HEK293 (cell line): ENCODE measurements around the gene BTD.

Source experiments
- CTCF ChIA-PET: fragments of 350-600 bp; formaldehyde crosslinking; extraction: SDS; loops from one replicate; lab custom pipeline; 2021; ENCODE audit warnings: antibody characterized with exemption; lab: Yijun Ruan, JAX
- POLR2A ChIA-PET: fragments of 300-600 bp; formaldehyde crosslinking; extraction: SDS; loops from one replicate; lab custom pipeline; 2020; ENCODE audit warnings: antibody characterized with exemption, inconsistent platforms; lab: Yijun Ruan, JAX
- H3K27ac ChIP-seq: fragments of 200-500 bp; sonication (Bioruptor generic); 2 replicates; pipeline ENCODE4 v1.5.1; 2014; ENCODE audit warnings: low read depth, low read length, control low read depth, inconsistent platforms; ENCODE audit errors: extremely low read depth
- H3K36me3 ChIP-seq, 2 experiments: fragments of 200-500 bp in 1 of 2; sonication (Bioruptor generic) in 1 of 2; 1 replicate in 1 of 2; 2 replicates in 1 of 2; pipeline ENCODE4 v1.5.1; 2014 to 2017; ENCODE audit warnings: inconsistent platforms in 2 of 2, low read length in 2 of 2; ENCODE audit not compliant: control insufficient read depth in 2 of 2, insufficient read depth in 1 of 2
- H3K4me1 ChIP-seq: fragments of 200-500 bp; sonication (Bioruptor generic); 2 replicates; pipeline ENCODE4 v1.5.1; 2014; ENCODE audit warnings: mild to moderate bottlenecking, low read length, inconsistent platforms; ENCODE audit not compliant: control insufficient read depth, insufficient read depth
- H3K4me3 ChIP-seq: 2 replicates; pipeline ENCODE4 v1.5.1; 2011; ENCODE audit warnings: low read depth, mild to moderate bottlenecking, control low read depth, low read length, moderate library complexity
- H3K9me3 ChIP-seq: fragments of 200-500 bp; sonication (Bioruptor generic); 2 replicates; pipeline ENCODE4 v1.5.1; 2014; ENCODE audit warnings: low read depth, low read length, inconsistent platforms; ENCODE audit not compliant: control insufficient read depth, insufficient read depth
- KLF16 ChIP-seq: fragments of 450-650 bp; formaldehyde crosslinking; IDR thresholded peaks from 2 replicates; pipeline ENCODE4 v1.5.1; 2017; ENCODE audit warnings: missing biosample characterization, missing genetic modification characterization
- OVOL3 ChIP-seq: fragments of 450-650 bp; formaldehyde crosslinking; IDR thresholded peaks from 2 replicates; pipeline ENCODE4 v1.5.1; 2016; ENCODE audit warnings: missing biosample characterization, missing genetic modification characterization
- SALL2 ChIP-seq: fragments of 450-650 bp; formaldehyde crosslinking; IDR thresholded peaks from 2 replicates; pipeline ENCODE4 v1.5.0; 2017; ENCODE audit warnings: missing biosample characterization, mild to moderate bottlenecking, missing genetic modification characterization, borderline replicate concordance
- SETDB1 ChIP-seq: IDR thresholded peaks from one replicate; pipeline ENCODE4 v1.6.1; 2017; ENCODE audit warnings: mild to moderate bottlenecking, low read length, moderate library complexity, mixed read lengths; ENCODE audit not compliant: insufficient read length
- YY1 ChIP-seq: fragments of 450-650 bp; formaldehyde crosslinking; IDR thresholded peaks from 2 replicates; pipeline ENCODE4 v1.5.1; 2018; ENCODE audit warnings: missing biosample characterization, missing genetic modification characterization
- ZBTB21 ChIP-seq: fragments of 450-650 bp; formaldehyde crosslinking; IDR thresholded peaks from 2 replicates; pipeline ENCODE4 v1.5.1; 2017; ENCODE audit warnings: missing biosample characterization, missing genetic modification characterization
- ZNF202 ChIP-seq: fragments of 450-650 bp; formaldehyde crosslinking; IDR thresholded peaks from 2 replicates; pipeline ENCODE4 v1.5.1; 2016; ENCODE audit warnings: missing biosample characterization, missing genetic modification characterization, borderline replicate concordance
- ZNF350 ChIP-seq: fragments of 450-650 bp; formaldehyde crosslinking; IDR thresholded peaks from 2 replicates; pipeline ENCODE4 v1.5.0; 2017; ENCODE audit warnings: missing biosample characterization, mild to moderate bottlenecking, missing genetic modification characterization
- ZNF37A ChIP-seq: fragments of 450-650 bp; IDR thresholded peaks from 2 replicates; pipeline ENCODE4 v1.5.1; 2018; ENCODE audit warnings: missing biosample characterization, missing genetic modification characterization
- ZNF416 ChIP-seq: fragments of 450-650 bp; formaldehyde crosslinking; IDR thresholded peaks from 2 replicates; pipeline ENCODE4 v1.5.1; 2016; ENCODE audit warnings: missing biosample characterization, missing genetic modification characterization
- ZNF423 ChIP-seq: fragments of 450-650 bp; formaldehyde crosslinking; IDR thresholded peaks from 2 replicates; pipeline ENCODE4 v1.5.1; 2016; ENCODE audit warnings: missing biosample characterization, missing genetic modification characterization
- ZNF549 ChIP-seq: fragments of 450-650 bp; IDR thresholded peaks from 2 replicates; pipeline ENCODE4 v1.5.1; 2018; ENCODE audit warnings: missing biosample characterization, missing genetic modification characterization, mild to moderate bottlenecking, inconsistent platforms, moderate library complexity
- ZNF560 ChIP-seq: fragments of 450-650 bp; formaldehyde crosslinking; IDR thresholded peaks from 2 replicates; pipeline ENCODE4 v1.5.1; 2017; ENCODE audit warnings: missing biosample characterization, missing genetic modification characterization, borderline replicate concordance
- ZNF629 ChIP-seq: fragments of 450-650 bp; formaldehyde crosslinking; IDR thresholded peaks from 2 replicates; pipeline ENCODE4 v1.5.1; 2017; ENCODE audit warnings: missing biosample characterization, missing genetic modification characterization
- ZNF76 ChIP-seq: fragments of 450-650 bp; formaldehyde crosslinking; IDR thresholded peaks from 2 replicates; pipeline ENCODE4; 2016; ENCODE audit warnings: low read depth, missing biosample characterization, missing genetic modification characterization, borderline replicate concordance
- TF ChIP-seq, protein P1 (sequence below): fragments of 450-650 bp; formaldehyde crosslinking; IDR thresholded peaks from 2 replicates; pipeline ENCODE4 v1.5.1; 2016; ENCODE audit warnings: missing biosample characterization, missing genetic modification characterization
- TF ChIP-seq, protein P2 (sequence below): fragments of 450-650 bp; formaldehyde crosslinking; optimal IDR thresholded peaks from 2 replicates; pipeline ENCODE3; 2016; ENCODE audit warnings: missing biosample characterization, mild to moderate bottlenecking, missing genetic modification characterization
- TF ChIP-seq, protein P3 (sequence below): fragments of 450-650 bp; formaldehyde crosslinking; IDR thresholded peaks from 2 replicates; pipeline ENCODE4 v1.5.1; 2017; ENCODE audit warnings: missing biosample characterization, mild to moderate bottlenecking, missing genetic modification characterization, moderate library complexity
- TF ChIP-seq, protein P4 (sequence below): fragments of 450-650 bp; formaldehyde crosslinking; IDR thresholded peaks from 2 replicates; pipeline ENCODE4 v1.5.1; 2016; ENCODE audit warnings: missing biosample characterization, missing genetic modification characterization, borderline replicate concordance

BTD gene

DNA sequence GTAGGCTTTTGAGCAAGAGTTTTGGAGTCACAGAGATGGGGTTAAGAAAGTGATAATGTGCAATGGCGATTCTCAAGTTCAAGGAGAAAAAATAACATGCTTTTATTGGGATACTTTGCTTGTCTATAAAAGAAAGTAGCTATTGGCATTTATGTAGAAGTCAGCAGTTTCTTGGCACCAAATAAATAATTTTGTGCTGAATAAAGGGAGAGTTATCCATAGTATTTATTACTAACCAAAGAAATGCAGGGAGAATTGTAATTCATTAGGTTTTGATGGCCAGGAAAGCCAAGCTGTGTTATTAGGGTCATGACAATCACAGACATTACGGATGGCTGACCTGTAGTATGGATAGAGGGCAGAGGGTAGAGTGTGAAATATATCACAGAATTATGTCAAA is 33.1 kb downstream of the BTD start (continued):
- TF ChIP-seq, protein P1, sequence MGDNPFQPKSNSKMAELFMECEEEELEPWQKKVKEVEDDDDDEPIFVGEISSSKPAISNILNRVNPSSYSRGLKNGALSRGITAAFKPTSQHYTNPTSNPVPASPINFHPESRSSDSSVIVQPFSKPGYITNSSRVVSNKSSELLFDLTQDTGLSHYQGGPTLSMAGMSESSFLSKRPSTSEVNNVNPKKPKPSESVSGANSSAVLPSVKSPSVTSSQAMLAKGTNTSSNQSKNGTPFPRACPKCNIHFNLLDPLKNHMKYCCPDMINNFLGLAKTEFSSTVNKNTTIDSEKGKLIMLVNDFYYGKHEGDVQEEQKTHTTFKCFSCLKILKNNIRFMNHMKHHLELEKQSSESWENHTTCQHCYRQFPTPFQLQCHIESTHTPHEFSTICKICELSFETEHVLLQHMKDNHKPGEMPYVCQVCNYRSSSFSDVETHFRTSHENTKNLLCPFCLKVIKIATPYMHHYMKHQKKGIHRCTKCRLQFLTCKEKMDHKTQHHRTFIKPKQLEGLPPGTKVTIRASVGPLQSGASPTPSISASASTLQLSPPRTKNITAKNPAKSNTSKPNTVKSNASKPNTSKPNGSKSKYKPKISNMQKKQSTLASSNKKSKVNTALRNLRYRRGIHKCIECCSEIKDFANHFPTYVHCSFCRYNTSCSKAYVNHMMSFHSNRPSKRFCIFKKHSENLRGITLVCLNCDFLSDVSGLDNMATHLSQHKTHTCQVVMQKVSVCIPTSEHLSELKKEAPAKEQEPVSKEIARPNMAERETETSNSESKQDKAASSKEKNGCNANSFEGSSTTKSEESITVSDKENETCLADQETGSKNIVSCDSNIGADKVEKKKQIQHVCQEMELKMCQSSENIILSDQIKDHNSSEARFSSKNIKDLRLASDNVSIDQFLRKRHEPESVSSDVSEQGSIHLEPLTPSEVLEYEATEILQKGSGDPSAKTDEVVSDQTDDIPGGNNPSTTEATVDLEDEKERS = no peak
- TF ChIP-seq KLF16 (tag by site-specific recombination) = no peak
- TF ChIP-seq, all 188 proteins: peak for 0

DNA sequence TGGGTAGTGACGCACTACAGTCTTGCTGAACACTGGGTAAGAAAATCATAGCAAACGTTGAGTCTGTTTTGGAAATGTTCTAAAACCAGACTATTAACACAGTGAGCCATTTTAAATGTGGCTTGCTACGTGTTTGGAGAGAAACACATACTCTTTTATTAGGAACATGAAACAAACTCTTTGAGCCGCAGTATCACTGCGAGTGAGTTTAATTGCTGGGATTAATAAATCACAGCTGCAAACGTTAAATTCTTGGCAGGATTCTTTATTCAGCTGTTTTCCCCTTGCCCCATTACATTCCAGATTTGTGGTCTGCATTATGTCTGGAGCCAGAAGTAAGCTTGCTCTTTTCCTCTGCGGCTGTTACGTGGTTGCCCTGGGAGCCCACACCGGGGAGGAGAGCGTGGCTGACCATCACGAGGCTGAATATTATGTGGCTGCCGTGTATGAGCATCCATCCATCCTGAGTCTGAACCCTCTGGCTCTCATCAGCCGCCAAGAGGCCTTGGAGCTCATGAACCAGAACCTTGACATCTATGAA is 33.6 kb downstream of the BTD start:
- peaks cover 43% of the 10 kb centered on the region for H3K4me1 ChIP-seq
- H3K4me3 ChIP-seq = no peak overlapping the region
- ChIA-PET POLR2A (interaction anchor here (0.6 kb wide), 1 partner anchor 416 kb away, joined by 4 read pairs; no protein-coding TSS in a partner anchor), CTCF (interaction anchor here (0.7 to 1.9 kb wide), 3 partner anchors 11 to 414 kb away, joined by 3 to 4 read pairs (median 3); no protein-coding TSS in a partner anchor)
- H3K9me3 ChIP-seq = no peaks in the 10 kb centered on the region
- no peak overlapping the region for H3K27ac ChIP-seq
- TF ChIP-seq ZNF423 (no peak), ZNF350 (tag by site-specific recombination) (no peak), ZNF629 (no peak), ZNF202 (tag by site-specific recombination) (no peak), ZNF549 (tag by site-specific recombination) (no peak), OVOL3 (tag by site-specific recombination) (no peak), ZNF76 (no peak), SETDB1 (no peak), ZNF416 (tag by site-specific recombination) (no peak), SALL2 (tag by site-specific recombination) (no peak), YY1 (tag by site-specific recombination) (no peak), ZNF37A (no peak), ZNF560 (tag by site-specific recombination) (no peak), KLF16 (tag by site-specific recombination) (no peak), ZBTB21 (tag by site-specific recombination) (no peak)
- TF ChIP-seq, protein P2, sequence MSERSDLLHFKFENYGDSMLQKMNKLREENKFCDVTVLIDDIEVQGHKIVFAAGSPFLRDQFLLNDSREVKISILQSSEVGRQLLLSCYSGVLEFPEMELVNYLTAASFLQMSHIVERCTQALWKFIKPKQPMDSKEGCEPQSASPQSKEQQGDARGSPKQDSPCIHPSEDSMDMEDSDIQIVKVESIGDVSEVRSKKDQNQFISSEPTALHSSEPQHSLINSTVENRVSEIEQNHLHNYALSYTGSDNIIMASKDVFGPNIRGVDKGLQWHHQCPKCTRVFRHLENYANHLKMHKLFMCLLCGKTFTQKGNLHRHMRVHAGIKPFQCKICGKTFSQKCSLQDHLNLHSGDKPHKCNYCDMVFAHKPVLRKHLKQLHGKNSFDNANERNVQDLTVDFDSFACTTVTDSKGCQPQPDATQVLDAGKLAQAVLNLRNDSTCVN (tag by site-specific recombination) = no peak
- TF ChIP-seq, protein P3, sequence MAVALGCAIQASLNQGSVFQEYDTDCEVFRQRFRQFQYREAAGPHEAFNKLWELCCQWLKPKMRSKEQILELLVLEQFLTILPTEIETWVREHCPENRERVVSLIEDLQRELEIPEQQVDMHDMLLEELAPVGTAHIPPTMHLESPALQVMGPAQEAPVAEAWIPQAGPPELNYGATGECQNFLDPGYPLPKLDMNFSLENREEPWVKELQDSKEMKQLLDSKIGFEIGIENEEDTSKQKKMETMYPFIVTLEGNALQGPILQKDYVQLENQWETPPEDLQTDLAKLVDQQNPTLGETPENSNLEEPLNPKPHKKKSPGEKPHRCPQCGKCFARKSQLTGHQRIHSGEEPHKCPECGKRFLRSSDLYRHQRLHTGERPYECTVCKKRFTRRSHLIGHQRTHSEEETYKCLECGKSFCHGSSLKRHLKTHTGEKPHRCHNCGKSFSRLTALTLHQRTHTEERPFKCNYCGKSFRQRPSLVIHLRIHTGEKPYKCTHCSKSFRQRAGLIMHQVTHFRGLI (tag by site-specific recombination) = no peak
- TF ChIP-seq, protein P4, sequence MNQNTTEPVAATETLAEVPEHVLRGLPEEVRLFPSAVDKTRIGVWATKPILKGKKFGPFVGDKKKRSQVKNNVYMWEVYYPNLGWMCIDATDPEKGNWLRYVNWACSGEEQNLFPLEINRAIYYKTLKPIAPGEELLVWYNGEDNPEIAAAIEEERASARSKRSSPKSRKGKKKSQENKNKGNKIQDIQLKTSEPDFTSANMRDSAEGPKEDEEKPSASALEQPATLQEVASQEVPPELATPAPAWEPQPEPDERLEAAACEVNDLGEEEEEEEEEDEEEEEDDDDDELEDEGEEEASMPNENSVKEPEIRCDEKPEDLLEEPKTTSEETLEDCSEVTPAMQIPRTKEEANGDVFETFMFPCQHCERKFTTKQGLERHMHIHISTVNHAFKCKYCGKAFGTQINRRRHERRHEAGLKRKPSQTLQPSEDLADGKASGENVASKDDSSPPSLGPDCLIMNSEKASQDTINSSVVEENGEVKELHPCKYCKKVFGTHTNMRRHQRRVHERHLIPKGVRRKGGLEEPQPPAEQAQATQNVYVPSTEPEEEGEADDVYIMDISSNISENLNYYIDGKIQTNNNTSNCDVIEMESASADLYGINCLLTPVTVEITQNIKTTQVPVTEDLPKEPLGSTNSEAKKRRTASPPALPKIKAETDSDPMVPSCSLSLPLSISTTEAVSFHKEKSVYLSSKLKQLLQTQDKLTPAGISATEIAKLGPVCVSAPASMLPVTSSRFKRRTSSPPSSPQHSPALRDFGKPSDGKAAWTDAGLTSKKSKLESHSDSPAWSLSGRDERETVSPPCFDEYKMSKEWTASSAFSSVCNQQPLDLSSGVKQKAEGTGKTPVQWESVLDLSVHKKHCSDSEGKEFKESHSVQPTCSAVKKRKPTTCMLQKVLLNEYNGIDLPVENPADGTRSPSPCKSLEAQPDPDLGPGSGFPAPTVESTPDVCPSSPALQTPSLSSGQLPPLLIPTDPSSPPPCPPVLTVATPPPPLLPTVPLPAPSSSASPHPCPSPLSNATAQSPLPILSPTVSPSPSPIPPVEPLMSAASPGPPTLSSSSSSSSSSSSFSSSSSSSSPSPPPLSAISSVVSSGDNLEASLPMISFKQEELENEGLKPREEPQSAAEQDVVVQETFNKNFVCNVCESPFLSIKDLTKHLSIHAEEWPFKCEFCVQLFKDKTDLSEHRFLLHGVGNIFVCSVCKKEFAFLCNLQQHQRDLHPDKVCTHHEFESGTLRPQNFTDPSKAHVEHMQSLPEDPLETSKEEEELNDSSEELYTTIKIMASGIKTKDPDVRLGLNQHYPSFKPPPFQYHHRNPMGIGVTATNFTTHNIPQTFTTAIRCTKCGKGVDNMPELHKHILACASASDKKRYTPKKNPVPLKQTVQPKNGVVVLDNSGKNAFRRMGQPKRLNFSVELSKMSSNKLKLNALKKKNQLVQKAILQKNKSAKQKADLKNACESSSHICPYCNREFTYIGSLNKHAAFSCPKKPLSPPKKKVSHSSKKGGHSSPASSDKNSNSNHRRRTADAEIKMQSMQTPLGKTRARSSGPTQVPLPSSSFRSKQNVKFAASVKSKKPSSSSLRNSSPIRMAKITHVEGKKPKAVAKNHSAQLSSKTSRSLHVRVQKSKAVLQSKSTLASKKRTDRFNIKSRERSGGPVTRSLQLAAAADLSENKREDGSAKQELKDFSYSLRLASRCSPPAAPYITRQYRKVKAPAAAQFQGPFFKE = no peak
- H3K36me3 ChIP-seq = no peaks in the 10 kb centered on the region
